Chondrocyte (in vitro differentiated cells): ENCODE data around the gene UBE2Q1. TPM values are rescaled to one million over a fixed set of nuclear protein-coding genes. Genes with fewer than 3 reads are reported as not detected.

Experiments used
- DNase-seq: peaks from one replicate; pipeline ENCODE4 v3.0.0; 2021; ENCODE audit warnings: mixed read lengths, low spot score
- H3K27ac Mint-ChIP-seq: one replicate; pipeline ENCODE4 v1.8.0; 2021; ENCODE audit warnings: mild to moderate bottlenecking, moderate library complexity, mixed read lengths; ENCODE audit not compliant: unreplicated experiment
- H3K27me3 Mint-ChIP-seq: 2 replicates; pipeline ENCODE4 v1.8.0; 2021; ENCODE audit warnings: low read depth, mixed read lengths
- H3K36me3 Mint-ChIP-seq: 2 replicates; pipeline ENCODE4 v1.8.0; 2021; ENCODE audit warnings: low read depth, mixed read lengths
- H3K4me1 Mint-ChIP-seq: 2 replicates; pipeline ENCODE4 v1.8.0; 2021; ENCODE audit warnings: low read depth, mild to moderate bottlenecking, mixed read lengths
- H3K4me3 Mint-ChIP-seq: one replicate; pipeline ENCODE4 v1.8.0; 2021; ENCODE audit warnings: mild to moderate bottlenecking, moderate library complexity, mixed read lengths; ENCODE audit not compliant: unreplicated experiment
- H3K9me3 Mint-ChIP-seq: 2 replicates; pipeline ENCODE4 v1.8.0; 2021; ENCODE audit warnings: low read depth, mixed read lengths
- total RNA-seq: library from RNA; stranded (reverse); gene quantifications from 3 replicates; pipeline ENCODE4 v1.2.1, GENCODE V29; 2021
- TF ChIP-seq, protein P1 (sequence below): fragments of 200-600 bp; sonication (generic); IDR thresholded peaks from 2 replicates; pipeline ENCODE4 v1.5.0; 2021; ENCODE audit warnings: antibody characterized with exemption, mild to moderate bottlenecking, moderate library complexity

Gene UBE2Q1
- total RNA-seq, 1 donor from 2014 or later: 92.6 TPM

DNA sequence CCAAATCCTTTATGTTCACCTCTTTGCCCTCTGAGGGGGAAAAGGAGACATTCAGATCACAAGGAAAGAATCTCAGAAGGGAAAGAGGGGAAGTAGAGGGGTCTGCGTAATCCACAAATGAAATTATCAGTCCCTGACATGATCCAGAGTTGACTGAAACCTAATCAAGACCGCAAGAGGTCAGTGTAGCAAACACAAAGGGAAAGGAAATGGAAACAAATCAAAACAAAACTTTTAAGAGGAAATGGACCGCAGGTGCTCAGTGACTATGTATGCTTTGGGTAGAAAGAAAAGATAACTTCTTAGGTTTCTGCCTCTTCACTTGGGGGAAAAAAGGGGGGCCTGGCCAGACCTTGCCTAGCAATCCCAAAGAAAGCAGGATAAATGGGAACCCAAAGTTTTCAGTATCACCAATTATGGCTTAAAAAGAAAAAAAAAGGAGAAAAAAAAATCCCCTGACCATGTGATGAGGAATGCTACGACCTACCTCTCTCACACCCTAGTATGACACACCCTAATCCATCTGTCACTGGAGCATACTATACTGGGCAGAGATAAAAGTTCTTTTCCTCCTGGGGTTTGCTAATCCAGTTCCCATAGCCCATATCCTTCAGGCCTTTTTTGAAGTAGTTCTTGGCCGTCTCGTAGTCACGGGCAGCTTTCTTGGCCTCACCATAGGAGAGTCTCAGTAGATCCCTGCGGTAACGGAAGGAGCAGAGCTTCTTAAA is 26.0 kb upstream of the UBE2Q1 start:
- H3K36me3 Mint-ChIP-seq: peaks cover 75% of the 10 kb centered on the region
- H3K27me3 Mint-ChIP-seq: no peaks in the 10 kb centered on the region
- DNase-seq: no peak
- H3K27ac Mint-ChIP-seq: peak overlapping the region; percentile 72
- no peaks in the 10 kb centered on the region for H3K9me3 Mint-ChIP-seq
- H3K4me3 Mint-ChIP-seq: no peak overlapping the region
- TF ChIP-seq, protein P1, sequence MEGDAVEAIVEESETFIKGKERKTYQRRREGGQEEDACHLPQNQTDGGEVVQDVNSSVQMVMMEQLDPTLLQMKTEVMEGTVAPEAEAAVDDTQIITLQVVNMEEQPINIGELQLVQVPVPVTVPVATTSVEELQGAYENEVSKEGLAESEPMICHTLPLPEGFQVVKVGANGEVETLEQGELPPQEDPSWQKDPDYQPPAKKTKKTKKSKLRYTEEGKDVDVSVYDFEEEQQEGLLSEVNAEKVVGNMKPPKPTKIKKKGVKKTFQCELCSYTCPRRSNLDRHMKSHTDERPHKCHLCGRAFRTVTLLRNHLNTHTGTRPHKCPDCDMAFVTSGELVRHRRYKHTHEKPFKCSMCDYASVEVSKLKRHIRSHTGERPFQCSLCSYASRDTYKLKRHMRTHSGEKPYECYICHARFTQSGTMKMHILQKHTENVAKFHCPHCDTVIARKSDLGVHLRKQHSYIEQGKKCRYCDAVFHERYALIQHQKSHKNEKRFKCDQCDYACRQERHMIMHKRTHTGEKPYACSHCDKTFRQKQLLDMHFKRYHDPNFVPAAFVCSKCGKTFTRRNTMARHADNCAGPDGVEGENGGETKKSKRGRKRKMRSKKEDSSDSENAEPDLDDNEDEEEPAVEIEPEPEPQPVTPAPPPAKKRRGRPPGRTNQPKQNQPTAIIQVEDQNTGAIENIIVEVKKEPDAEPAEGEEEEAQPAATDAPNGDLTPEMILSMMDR: no peak
- peaks cover 14% of the 10 kb centered on the region for H3K4me1 Mint-ChIP-seq

DNA sequence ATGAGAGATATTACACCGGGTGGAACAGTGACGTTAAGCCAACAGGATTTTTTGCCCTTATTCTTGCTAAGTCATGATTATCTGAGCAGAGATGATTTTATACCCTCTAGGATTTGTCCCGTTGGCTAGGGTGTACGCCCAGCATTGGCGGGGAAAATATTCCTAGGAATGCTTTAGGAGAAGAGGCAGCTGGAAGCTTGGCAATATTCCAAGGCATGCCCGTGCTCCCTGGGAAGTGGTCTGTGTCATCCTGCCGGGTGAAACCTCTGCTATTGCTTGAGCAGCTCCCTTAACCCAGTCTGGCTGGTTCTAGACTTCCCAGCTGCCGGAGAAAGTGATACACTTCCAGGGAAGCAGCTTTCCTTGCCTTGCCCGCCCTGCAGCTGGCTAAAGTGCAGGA is 25.3 kb upstream of the UBE2Q1 start:
- no peak overlapping the region for H3K4me3 Mint-ChIP-seq
- no peaks in the 10 kb centered on the region for H3K9me3 Mint-ChIP-seq
- H3K36me3 Mint-ChIP-seq: peaks cover 75% of the 10 kb centered on the region
- no peaks in the 10 kb centered on the region for H3K27me3 Mint-ChIP-seq
- TF ChIP-seq, protein P1: no peak
- peaks cover 14% of the 10 kb centered on the region for H3K4me1 Mint-ChIP-seq
- peak overlapping the region; percentile 72 for H3K27ac Mint-ChIP-seq
- no peak for DNase-seq

DNA sequence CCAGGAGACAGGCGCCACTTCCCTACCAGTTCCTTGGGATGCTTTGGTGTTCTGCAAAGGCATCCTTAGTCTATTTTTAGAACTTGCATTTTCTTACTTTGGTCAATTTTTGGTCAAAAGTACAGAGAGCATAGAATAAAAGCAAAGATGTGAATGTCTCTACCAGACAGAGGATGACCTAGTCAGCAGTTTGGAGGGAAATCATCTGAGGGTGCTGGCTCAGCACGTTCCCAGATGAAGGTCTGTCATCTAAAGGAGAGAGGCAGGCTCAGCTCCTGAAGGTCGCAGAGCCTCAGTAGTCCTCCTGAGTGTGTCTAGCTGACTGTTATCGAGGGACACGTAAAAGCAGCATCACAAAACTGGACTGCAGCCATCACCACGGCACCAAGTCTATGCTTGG is 24.4 kb upstream of the UBE2Q1 start:
- peaks cover 14% of the 10 kb centered on the region for H3K4me1 Mint-ChIP-seq
- H3K27ac Mint-ChIP-seq: no peak overlapping the region
- TF ChIP-seq, protein P1: no peak
- peaks cover 71% of the 10 kb centered on the region for H3K36me3 Mint-ChIP-seq
- no peak overlapping the region for H3K4me3 Mint-ChIP-seq
- H3K9me3 Mint-ChIP-seq: no peaks in the 10 kb centered on the region
- no peak for DNase-seq
- no peaks in the 10 kb centered on the region for H3K27me3 Mint-ChIP-seq

DNA sequence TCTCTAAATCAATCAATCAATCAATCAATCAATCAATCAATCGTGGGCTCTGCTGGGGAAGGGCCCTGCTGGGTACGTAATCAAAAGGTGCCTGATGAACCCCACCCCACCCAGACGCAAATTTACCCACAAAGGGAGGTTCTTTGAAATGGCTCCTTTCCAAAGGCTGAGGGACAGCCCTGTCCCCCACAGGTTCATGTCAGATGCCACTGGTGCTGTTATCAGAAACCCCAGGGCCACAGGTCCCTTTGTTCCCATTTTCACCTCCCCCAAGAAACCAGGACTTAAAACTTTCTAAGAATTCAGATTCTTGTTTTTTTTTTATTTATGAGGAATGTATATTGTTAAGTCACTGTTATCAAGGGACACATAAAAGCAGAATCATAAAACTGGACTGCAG is 23.3 kb upstream of the UBE2Q1 start:
- DNase-seq: no peak
- no peak overlapping the region for H3K27ac Mint-ChIP-seq
- peaks cover 60% of the 10 kb centered on the region for H3K36me3 Mint-ChIP-seq
- H3K4me1 Mint-ChIP-seq: peaks cover 14% of the 10 kb centered on the region
- no peaks in the 10 kb centered on the region for H3K9me3 Mint-ChIP-seq
- TF ChIP-seq, protein P1: no peak
- H3K27me3 Mint-ChIP-seq: no peaks in the 10 kb centered on the region
- H3K4me3 Mint-ChIP-seq: no peak overlapping the region

DNA sequence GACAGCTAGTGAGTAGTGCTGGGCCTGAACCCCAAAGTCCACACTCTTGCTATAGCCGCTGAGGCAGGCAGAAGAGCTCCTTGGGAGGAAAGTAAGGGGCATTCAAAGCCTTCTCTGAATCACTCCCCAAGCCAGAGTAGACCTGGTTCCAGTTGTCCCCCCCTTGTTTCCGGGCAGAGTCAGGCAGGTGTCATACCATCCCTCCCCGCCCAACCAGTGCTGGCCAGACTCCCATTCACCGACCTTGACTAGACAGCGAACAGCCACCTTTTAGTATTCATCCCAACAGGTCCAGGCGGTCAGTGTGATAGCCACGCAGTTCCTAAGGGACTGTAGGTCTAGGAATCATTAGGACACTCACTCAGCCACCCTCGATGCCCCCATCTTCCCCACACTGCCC is 20.9 kb upstream of the UBE2Q1 start:
- no peaks in the 10 kb centered on the region for H3K27me3 Mint-ChIP-seq
- DNase-seq: no peak
- H3K36me3 Mint-ChIP-seq: peaks cover 39% of the 10 kb centered on the region
- TF ChIP-seq, protein P1: no peak
- peaks cover 10% of the 10 kb centered on the region for H3K4me1 Mint-ChIP-seq
- no peaks in the 10 kb centered on the region for H3K9me3 Mint-ChIP-seq
- H3K4me3 Mint-ChIP-seq: no peak overlapping the region
- no peak overlapping the region for H3K27ac Mint-ChIP-seq
